Eye (tissue), 1 donor: Measurements from ENCODE around the gene PFN3.
"Not testable (repeated sequence)": the region's sequence is repeated elsewhere in the genome, so short reads cannot be mapped to it uniquely, and the experiment has no call there.

ENCODE experiments used
- DNase-seq: peaks from one replicate; pipeline ENCODE4 v3.0.0-alpha.2; 2015

The PFN3 gene

DNA sequence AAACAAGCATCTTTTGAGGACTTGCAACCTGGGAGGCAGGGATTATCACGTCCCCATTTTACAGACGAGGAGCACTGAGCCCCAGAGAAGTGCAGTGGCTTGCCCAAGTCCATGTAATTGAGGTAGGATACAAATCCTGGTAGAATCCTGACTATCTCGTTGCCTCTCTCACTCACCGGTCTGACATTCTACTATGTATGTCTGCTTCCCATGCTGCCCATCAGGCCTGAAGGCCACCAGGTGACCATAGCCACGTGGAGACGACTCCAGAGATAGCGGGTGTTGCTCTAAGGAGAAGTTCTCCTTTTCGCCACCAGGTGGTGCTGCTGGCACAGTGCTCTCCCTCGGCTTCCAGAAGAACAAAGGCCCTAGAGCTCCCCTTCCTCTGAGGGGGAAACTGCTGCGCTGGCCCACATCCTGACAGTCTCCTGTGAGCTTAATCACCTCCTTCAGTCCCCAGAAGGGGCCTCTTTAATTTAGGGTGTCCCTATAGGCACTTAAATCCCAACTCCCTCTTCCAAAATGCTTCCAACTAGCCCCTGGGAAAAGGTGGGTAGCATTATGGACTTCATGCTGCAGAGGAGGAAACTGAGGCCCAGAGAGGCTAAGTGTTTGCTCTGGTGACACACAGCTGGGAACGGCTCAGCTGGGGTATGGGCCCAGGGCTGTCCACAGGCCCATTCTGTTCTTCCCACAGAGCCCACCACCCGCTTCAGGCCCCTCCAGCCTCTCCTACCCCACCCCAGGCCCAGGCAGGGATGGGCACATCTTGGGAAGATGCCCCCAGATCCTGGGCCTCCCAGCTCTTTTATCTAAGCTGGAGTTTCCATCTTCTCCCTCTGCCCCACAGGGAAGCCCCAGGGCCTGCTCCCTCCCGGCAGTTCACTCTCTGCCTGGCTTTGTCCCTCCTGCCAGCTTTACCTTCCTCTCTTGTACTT lies 9.8 kb downstream of the PFN3 start:
- peak; percentile 97 for DNase-seq

DNA sequence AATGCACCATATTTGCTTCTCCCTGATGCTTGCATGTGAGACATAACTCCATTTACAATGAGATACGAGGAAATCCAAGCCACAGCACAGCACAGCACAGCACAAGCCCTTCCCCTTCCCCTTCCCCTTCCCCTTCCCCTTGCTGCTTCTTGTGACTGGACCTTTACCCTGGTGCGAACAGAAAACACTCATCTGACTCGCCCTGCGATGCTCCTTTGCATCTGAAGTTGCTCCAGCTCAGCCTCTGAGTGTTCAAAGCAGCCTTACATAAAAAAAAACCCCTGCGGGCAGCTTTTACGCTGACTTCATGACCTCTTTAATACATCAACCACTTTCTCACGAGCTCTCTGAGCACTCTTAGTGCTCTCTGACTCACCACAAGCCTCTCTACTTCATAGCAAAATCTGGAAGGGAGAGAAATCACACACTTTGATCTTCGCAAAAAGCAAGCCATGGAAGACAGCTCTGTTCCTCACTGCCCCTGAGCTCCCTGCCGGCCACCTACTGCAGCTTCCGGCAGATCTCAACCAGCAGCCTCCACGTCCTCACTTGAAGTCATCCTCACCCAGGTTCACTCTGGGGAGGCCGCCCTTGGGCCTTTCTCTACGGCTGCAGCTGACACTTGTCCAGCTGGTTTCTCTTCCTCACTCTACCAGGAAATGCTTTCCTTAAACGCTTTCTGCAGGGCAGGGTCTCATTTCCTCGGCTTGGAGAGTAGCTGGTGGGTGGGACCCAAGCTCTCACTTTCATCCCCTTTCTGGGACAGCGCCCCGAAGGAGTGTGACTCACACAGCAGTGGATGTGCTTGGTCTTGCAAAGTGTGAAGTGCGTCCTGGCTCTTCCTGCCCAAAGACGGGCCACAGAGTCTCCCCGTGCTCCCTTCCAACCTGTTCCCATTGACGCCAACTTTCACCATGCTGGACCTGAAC lies 11.0 kb downstream of the PFN3 start:
- peak; percentile 26 for DNase-seq

DNA sequence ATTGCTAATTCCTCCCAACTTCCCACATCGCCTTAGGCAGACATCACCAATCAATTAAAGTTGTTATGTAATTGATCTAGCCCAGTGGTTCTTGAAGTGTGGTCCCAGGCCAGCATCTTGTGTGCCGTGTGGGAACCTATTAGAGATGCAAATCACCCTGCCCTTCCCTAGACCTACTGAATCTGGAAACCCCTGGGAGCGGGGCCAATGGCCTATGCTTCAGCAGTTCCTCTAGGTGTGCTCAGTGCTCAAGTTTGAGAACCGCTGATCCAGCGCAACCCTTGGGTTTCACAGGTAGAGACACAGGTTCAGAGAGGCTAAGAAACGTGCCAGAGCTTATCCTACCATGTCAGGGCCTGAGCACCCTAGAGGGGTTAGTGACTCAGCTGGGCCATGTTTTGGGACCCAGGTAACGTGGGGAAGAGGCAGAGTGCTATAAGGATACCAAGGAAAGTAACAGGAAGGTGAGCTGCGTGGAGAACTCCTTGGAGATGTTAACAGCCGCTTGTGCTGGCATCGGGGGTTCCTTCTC lies 11.9 kb downstream of the PFN3 start:
- no peak for DNase-seq

DNA sequence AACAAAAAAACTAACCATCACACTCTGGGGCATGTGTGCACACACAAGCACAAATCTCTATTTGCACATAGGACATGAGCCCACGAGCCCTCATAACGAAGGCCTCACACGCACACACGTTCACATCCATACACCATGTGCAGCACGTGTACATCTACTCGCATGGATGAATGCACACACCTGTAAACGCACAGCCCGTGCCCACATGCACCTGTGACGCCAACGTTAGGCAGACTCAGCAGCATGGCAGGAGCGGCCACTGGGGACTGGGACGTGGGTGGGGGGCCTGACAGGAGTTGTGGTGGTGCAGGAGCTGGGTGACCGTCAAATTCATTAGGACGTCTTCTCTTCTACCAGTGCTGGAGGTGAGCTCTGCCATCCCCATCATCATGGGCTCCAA lies 13.1 kb downstream of the PFN3 start:
- DNase-seq: no peak

DNA sequence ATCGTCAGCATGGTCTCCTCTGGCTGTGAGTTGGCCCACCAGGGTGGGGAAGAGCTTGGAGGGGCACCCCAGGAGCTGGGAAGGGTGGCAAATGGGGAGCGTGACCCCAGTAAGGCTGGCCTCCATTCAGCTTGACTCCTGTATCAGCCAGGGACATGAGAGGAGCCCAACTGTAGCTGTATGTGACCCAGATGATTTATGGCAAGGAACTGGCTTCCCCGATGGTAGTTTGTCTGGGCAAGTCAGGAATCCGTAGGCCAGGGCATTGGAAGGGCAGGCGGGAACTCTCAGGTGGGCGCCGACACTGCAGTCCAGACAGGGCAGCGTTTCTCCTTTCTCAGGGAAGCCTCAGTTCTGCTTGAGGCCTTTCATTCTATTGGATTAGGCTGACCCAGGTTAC lies 13.9 kb downstream of the PFN3 start:
- no peak for DNase-seq

DNA sequence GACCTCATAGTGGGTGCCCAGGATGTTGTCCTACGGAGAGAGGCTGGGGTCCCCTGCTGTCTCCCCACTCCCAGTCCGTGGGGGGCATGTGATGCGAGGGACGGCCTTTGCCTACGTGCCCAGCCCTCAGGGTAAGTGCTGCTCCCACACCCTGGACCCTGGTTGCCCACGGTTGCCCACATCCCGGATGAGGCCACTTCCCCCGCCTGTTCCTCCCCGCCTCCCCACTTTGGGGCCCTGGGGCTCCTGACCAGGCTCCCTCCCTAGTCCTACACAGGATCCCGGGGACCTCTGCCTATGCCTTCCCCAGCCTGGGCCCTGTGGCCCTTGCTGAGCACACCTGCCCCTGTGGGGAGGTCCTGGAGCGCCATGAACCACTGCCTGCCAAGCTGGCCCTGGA lies 14.7 kb downstream of the PFN3 start:
- no peak for DNase-seq

DNA sequence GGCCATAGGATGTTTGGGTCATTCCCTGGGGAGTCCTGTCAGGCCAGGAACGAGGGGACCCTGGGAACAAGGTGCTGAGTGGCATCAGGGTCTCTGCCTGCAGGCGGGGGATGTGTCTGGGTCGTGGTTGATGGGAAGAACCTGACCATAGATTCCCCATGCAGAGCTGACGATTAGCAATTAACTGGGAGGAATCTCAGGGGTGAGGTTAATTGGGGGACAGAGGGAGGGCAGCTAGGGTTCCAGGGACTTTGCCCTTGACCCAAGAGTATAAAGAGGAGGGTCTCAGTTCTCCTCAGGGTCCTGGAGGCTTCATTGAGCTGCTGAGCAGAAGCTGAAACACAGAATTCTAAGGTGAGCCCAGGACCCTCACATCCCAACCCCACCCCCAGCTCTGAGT lies 16.3 kb downstream of the PFN3 start, which contains the start of gene SLC34A1:
Gene SLC34A1, plus strand, starts transcription at position 301 of the 400 bp plus-strand sequence. CDS start 1,308 bp downstream, outside the sequence.
- DNase-seq: no peak

DNA sequence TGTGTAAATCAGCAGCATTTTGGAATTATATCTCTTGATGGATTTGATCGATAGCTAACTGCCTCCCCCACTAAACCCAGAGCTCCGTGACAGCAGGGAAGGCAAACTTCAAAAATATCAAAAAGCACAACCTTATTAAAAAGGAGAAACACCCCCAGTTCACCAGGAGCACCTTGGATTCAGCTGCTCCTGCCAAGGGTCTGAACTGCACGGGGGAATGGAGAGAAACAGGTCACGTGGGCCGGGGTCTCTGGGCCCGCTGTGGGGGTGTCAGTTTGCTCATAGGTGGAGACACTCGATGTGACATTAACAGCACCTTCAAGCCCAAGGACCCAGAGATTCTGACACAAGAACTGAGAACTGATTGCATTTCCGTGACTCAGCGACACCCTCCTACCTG lies 17.3 kb downstream of the PFN3 start:
- DNase-seq: no peak

DNA sequence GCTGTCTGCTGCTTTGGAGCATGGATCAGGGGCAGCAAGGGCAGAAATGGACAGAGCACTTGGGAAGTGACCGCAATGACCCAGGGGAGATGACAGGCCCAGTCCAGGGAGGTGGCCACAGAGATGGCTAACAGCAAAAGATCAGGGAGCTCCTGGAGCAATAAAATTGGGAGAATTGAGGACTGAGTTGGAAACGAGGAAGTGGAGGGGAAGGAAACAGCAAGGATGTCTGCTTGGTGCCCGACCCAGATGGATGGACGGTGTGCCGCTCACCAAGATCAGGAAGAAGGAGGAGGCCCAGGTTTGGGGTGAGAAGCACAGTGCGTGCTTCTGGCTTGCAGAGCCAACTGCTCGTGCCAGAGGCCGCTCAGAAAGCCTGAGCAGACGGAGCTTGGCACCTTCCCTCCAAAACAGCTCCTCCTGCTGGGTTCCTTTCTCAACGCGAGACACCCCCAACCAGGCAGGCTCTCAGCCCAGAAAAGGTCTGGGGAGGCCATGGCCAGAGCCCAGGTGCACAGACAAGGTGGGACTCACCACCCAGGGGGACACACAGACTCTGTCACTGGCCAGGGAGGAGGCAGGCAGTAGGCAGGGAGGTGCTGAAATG lies 17.9 kb downstream of the PFN3 start:
- peak; percentile 33 for DNase-seq

DNA sequence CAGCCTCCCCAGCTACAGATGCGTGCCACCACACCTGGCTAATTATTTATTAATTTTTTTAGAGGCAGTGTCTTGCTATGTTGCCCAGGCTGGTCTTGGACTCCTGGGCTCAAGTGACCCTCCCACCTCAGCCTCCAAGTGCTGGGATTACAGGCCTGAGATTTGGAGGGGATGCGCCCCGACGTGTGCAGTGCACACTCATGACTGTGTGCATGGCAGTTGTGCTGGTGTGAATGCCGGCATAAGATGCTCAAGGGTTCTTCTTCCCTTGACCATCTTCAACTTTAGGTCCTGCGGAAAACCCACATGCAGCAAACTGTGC lies 19.7 kb downstream of the PFN3 start:
- DNase-seq: no peak

DNA sequence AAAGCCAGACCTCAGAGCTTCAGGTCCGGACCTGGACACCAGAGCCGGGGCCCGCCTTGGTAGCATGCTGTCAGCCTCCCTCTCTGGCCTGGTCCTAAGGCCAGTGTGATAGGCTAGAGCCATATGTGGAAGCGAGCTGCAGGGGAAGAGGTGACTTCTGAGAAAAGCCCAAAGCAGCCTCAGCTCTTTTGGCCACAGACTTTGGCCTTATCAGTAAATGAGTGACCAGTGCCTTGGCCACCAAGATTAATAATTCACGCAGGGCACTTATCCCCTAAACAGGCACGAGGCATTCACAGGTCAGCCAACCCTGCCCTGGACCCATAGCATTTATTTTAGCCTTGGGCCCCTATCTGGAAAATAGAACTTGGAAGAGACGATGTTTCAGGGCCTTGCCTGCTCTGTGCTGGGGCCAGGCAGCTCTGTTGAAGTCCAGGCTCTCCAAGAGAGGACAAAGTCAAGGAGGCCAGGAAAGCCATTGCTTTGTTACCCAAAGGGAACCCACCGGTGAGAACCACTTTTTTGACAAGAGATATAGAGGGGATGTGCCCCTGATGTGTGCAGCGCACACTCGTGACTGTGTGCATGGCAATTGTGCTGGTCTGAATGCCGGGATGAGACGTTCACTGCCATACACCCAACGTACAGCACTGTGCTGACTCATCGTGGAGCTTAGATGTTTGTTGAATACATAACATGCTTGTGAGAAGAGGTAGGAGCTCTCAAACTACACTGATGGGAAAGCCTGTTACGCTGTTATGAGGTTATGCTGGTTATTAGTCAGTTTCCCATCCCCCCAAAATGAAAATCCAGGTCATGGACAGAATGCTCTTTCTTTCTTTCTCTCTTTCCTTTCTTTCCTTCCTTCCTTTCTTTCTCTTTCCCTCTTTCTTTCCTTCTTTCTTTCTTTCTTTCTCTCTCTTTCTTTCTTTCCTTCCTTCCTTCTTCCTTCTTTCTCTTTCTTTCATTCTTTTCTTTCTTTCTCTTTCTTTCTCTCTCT lies 21.3 kb downstream of the PFN3 start:
- DNase-seq: no peak

DNA sequence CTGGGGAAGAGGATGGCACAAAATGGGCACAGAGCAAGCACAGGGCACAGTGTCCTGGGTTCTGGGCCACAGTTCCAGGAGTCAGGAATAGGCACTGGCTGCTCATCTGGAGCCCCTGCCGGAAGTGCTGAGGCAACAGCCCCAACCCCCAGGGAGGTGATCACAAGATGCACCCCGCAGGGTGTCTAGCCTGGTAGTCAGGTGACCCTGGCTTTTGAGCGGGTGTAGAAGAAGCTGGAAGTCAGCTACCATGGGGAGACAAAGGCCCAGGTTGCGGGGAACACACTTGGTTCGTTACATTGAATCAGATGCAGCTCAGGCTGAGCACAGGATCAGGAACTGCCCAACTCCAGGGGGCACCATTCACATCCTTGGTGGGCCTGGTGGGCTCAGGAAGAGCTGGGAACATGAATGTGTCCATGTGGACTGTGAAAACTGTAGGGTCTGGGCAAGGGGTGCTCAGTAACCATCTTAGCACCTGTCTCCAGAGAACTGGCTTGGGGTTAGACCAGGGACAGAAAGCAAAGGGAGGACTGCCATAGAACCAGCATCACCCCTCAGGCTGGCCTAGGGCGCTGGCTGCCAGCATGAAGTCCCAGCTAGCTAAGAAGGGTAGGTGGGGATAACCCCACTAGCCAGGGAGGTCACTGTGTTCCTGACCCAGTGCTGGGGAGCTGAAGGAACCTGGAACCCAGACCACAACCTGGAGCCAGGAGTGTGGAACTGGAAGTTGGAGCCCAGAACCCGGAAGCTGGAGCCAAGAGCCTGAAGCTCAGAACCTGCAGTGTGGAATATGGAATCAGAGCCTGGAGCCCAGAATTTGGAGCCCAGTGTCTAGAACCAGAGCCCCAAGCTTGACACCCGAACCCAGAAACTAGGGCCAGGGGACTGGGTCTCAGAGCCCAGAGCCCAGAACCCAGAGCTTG lies 22.3 kb downstream of the PFN3 start:
- DNase-seq: no peak

DNA sequence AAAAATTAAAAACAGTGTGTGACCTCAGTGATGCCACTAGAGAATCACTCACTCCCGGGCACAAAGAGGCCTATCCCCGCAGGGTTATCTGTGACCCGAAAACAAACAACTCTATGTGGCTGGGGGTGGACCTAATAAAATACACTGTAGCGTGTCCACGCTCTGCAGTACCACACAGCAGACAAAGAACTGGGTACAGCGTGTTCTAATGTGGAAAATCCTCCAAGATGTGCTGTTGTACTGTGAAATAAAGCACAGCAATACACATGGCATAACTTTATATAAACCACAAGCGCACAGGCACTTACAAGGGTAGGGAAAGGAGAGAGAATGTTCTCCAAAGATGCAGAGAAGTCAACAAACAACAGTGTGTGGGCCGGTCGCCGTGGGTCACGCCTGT lies 24.4 kb downstream of the PFN3 start:
- DNase-seq: no peak

DNA sequence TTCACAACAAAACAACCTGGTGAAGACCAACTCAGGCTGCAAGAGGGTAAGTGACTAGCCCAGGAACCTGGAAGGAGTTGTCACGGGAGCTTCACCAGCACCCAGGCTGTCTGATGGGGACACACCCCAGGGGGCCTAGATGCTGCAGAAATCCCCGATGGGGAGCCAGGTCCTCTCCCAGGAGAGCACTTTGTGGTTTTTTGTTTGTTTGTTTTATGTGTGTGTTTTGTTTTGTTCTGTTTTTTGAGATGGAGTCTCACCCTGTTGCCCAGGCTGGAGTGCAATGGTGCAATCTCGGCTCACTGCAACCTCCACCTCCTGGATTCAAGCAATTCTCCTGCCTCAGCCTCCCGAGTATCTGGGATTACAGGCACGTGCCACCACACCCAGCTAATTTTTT lies 24.9 kb downstream of the PFN3 start:
- DNase-seq: not testable (repeated sequence)

DNA sequence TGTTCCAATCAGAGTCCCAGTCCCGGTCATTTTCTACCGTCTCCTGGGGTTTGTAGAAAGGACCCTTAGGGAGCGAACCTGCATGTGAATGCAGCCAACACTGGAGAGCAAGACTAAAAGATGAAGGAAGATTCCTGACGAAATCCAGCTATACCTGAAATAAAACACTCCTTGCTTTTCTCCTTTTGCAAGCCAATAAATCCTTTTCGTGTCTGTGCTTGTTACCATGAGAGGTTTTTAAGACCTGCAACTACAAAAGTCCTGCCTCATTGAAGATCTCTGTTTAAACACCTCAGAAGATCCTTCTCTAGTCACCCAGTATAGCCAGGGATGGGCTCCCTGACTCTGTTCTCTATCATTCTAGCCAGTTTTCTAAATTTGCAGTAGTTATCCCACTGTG lies 26.2 kb downstream of the PFN3 start:
- no peak for DNase-seq

DNA sequence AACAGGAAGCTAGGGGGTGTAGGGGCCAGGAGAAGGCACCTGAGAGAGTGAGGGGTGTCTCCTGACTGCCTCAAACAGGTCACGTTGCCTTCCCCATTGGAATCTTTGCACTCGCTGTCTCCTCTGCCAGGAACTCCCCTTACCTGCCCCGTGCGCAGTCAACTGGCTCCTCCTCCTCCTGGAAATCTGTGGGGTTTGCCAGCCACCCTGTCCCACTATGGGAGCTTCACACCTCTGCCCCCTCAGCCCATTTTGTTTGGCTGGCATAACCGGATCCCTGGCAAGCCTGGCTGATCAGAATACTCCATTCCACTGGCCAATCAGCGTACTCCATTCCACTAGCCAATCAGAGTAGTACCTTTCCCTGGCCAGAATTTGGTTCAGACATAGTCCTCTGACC lies 26.7 kb downstream of the PFN3 start:
- DNase-seq: no peak

DNA sequence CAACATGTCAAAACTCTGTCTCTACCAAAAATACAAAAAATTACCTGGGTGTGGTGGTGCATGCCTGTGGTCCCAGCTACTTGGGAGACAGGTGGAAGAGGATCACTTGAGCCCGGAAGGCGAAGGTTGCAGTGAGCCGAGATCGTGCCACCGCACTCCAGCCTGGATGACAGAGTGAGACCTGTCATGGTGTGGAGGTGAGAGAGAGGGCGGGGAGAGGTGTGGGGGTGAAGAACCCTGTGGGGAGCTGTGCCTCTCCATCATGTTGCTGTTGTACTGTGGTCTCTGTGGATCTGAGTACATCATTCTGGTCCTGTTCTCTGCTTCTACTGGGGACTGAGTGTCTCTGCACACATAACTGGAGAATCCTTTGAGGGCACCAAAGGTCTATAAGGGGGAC lies 27.6 kb downstream of the PFN3 start:
- no peak for DNase-seq

DNA sequence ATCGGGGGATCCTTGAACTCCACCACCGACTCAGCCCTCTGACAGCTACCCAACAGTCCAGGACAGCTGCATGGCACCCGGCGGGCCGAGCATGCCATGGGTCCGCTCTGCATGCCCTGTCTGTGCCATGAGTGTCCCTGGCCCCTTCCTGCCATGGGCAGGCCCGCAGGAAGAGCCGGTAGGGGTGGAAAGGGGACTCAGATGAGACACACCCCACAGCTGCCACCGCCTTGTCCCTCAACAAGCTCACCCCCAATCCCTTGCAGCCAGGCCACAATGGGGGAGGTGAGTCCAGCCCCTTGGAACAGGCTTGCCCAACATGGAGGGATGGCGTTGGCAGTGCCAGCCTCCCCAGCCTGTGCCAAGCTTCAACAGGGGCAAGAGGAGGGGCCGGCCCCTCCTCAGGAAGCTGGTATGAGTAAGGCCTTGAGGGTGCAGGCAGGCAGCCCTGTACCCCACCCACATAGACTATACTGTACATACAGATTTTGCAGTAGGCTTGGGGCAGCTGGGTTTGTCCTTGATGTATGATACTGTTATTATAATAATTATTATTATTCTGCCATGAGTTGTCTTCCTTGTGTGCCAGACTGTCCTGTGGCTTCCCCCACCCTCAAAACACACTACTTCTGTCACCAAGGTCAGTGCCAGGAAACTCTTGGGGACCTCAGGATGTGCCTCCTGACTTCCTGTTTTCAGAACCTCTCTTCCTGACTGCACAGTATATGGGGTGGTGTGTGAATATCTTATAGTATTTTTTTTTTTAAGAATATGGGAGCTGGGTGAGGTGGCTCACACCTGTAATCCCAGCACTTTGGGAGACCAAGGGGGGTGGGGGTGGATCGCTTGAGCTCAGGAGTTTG lies 28.2 kb downstream of the PFN3 start:
- DNase-seq: no peak
